ENCODE results near the gene SBNO2. TPM values are rescaled to one million over a fixed set of nuclear protein-coding genes. Genes with fewer than 3 reads are reported as not detected.
"Not testable (repeated sequence)": the region's sequence is repeated elsewhere in the genome, so short reads cannot be mapped to it uniquely, and the experiment has no call there.

Gene SBNO2
- total RNA-seq, 3 donors from 2014 or later: 58.0 to 86.6 (median 74.6) TPM

GRCh38 chr19:1133471-1133929 is 40.6 kb downstream of the SBNO2 start:
- intact Hi-C loops (cut with DNase I, micrococcal nuclease): no loop called here
- Histone ChIP-seq H3K4me1 (ENCODE audit: low read depth) (peaks cover 56% of the 10 kb centered on the region), H3K4me3 (no peak overlapping the region), H3K9me3 (no peaks in the 10 kb centered on the region), H3K36me3 (ENCODE audit: low read depth) (no peaks in the 10 kb centered on the region)
- ATAC-seq (peak; percentile 6), DNase-seq (peak; percentile 62 to 86 (median 71))
- no peak for TF ChIP-seq CTCF (IDR thresholded peaks at IDR 0.05)

GRCh38 chr19:1132552-1133383 is 41.3 kb downstream of the SBNO2 start:
- ATAC-seq (no peak), DNase-seq (peak in 1 of 3 donors; percentile 56)
- Histone ChIP-seq H3K4me3 (peak overlapping the region; percentile 44), H3K36me3 (ENCODE audit: low read depth) (no peaks in the 10 kb centered on the region), H3K4me1 (ENCODE audit: low read depth) (peaks cover 59% of the 10 kb centered on the region), H3K9me3 (no peaks in the 10 kb centered on the region)
- TF ChIP-seq CTCF (IDR thresholded peaks at IDR 0.05): no peak
- intact Hi-C loops (cut with DNase I, micrococcal nuclease): no loop called here

GRCh38 chr19:1131718-1132551 is 42.1 kb downstream of the SBNO2 start:
- intact Hi-C loops (cut with DNase I, micrococcal nuclease): no loop called here
- Histone ChIP-seq H3K36me3 (ENCODE audit: low read depth) (peaks cover 3% of the 10 kb centered on the region), H3K9me3 (no peaks in the 10 kb centered on the region), H3K4me3 (peak overlapping the region; percentile 44), H3K4me1 (ENCODE audit: low read depth) (peaks cover 59% of the 10 kb centered on the region)
- peak; percentile 92 to 96 (median 93) for DNase-seq
- peak; percentile 78 for ATAC-seq
- no peak for TF ChIP-seq CTCF (IDR thresholded peaks at IDR 0.05)

- ATAC-seq (peak; percentile 10), DNase-seq (peak in 2 of 3 donors; percentile 63 to 85)
- Histone ChIP-seq H3K4me1 (ENCODE audit: low read depth) (peaks cover 52% of the 10 kb centered on the region), H3K9me3 (no peaks in the 10 kb centered on the region), H3K36me3 (ENCODE audit: low read depth) (peaks cover 4% of the 10 kb centered on the region), H3K4me3 (peak overlapping the region; percentile 44)
- intact Hi-C loops (cut with DNase I, micrococcal nuclease): no loop called here
- TF ChIP-seq CTCF (IDR thresholded peaks at IDR 0.05): no peak
These were observed 43.0 kb downstream of the SBNO2 start for GRCh38 chr19:1130771-1131717.

- Histone ChIP-seq H3K4me1 (ENCODE audit: low read depth) (peaks cover 42% of the 10 kb centered on the region), H3K36me3 (ENCODE audit: low read depth) (peaks cover 4% of the 10 kb centered on the region), H3K4me3 (no peak overlapping the region), H3K9me3 (no peaks in the 10 kb centered on the region)
- TF ChIP-seq CTCF (IDR thresholded peaks at IDR 0.05): no peak
- ATAC-seq (no peak), DNase-seq (peak in 1 of 3 donors; percentile 53)
- intact Hi-C loops (cut with DNase I, micrococcal nuclease): loop anchor here in 1 of 2 donors (10.0 kb wide), 1 partner anchor 45 kb away; the partner anchor contains the start of gene SBNO2
These were observed 44.5 kb downstream of the SBNO2 start for GRCh38 chr19:1129535-1129934.

- not testable (repeated sequence) for DNase-seq; ATAC-seq; H3K9me3 ChIP-seq; H3K4me3 ChIP-seq; H3K36me3 ChIP-seq (ENCODE audit: low read depth)
- intact Hi-C loops (cut with DNase I, micrococcal nuclease): loop anchor here in 1 of 2 donors (10.0 kb wide), 1 partner anchor 46 kb away; the partner anchor contains the start of gene SBNO2
- peaks cover 42% of the 10 kb centered on the region for H3K4me1 ChIP-seq (ENCODE audit: low read depth)
These were observed 45.0 kb downstream of the SBNO2 start for GRCh38 chr19:1129084-1129483.

Data from mucosa of descending colon (tissue), 3 donors.